Activated T-cell treated with anti-CD3 and anti-CD28 coated beads for 48 hours (primary cell): ENCODE measurements around the gene GET3.

Source experiments
- DNase-seq: peaks from one replicate; pipeline ENCODE4 v3.0.0-alpha.2; 2020; ENCODE audit warnings: low read depth

GET3 gene

GRCh38 chr19:12779162-12779993, 42.1 kb downstream of the GET3 start:
- no peak for DNase-seq

GRCh38 chr19:12782174-12782423, 44.8 kb downstream of the GET3 start:
- DNase-seq, result no peak

GRCh38 chr19:12782424-12783290, 45.4 kb downstream of the GET3 start:
- peak; percentile 89 for DNase-seq

GRCh38 chr19:12783291-12783848, 46.1 kb downstream of the GET3 start:
- DNase-seq, result no peak

- no peak for DNase-seq
Observed at GRCh38 chr19:12783849-12784393, 46.6 kb downstream of the GET3 start.

- no peak for DNase-seq
Observed at GRCh38 chr19:12784394-12784870, 47.1 kb downstream of the GET3 start.

- no peak for DNase-seq
Observed at GRCh38 chr19:12784871-12785430, 47.7 kb downstream of the GET3 start.

GRCh38 chr19:12785431-12786031, 48.2 kb downstream of the GET3 start:
- no peak for DNase-seq

GRCh38 chr19:12786141-12786870, 49.0 kb downstream of the GET3 start:
- no peak for DNase-seq

- DNase-seq, result no peak
Observed at GRCh38 chr19:12786952-12787351, 49.7 kb downstream of the GET3 start.

- DNase-seq, result no peak
Observed at GRCh38 chr19:12787458-12787857, 50.2 kb downstream of the GET3 start.

GRCh38 chr19:12788042-12788681, 50.9 kb downstream of the GET3 start:
- no peak for DNase-seq

GRCh38 chr19:12788682-12789097, 51.4 kb downstream of the GET3 start:
- DNase-seq, result no peak

GRCh38 chr19:12789098-12789903, 52.0 kb downstream of the GET3 start:
- DNase-seq, result no peak

GRCh38 chr19:12789904-12790619, 52.8 kb downstream of the GET3 start:
- DNase-seq, result peak; percentile 98

GRCh38 chr19:12790628-12791344, 53.5 kb downstream of the GET3 start:
- no peak for DNase-seq

- peak; percentile 97 for DNase-seq
Observed at GRCh38 chr19:12791345-12792050, 54.2 kb downstream of the GET3 start, which contains the start of gene JUNB. TSS of gene JUNB (plus strand) at chr19:12791486. CDS start at chr19:12791772, 286 bp downstream.
